Endothelial cell of umbilical vein (primary cell): ENCODE measurements around the gene SLC44A4. TPM values are rescaled to one million over a fixed set of nuclear protein-coding genes. Genes with fewer than 3 reads are reported as not detected.
"Not testable (repeated sequence)": the region's sequence is repeated elsewhere in the genome, so short reads cannot be mapped to it uniquely, and the experiment has no call there.

Experiments used
- BruUV-seq: library from RNA; stranded (reverse); fragments of 400-500 nt; replicated peaks from 2 replicates; lab custom pipeline; 2021; lab: Mats Ljungman, UMichigan
- CTCF ChIA-PET: fragments of 300-600, 350-600 bp; sonication (Branson Sonifier 250); formaldehyde crosslinking; loops from one replicate; lab custom pipeline; 2021; ENCODE audit warnings: antibody characterized with exemption, inconsistent platforms; lab: Charles Lee
- POLR2A ChIA-PET: fragments of 300-600, 350-600 bp; sonication (Branson Sonifier 250); formaldehyde crosslinking; loops from one replicate; lab custom pipeline; 2021; ENCODE audit warnings: antibody characterized with exemption, inconsistent platforms; lab: Charles Lee
- DNase-seq: peaks from one replicate; pipeline ENCODE4 v3.0.0-alpha.2; 2011; ENCODE audit warnings: low read depth, low spot score
- FAIRE-seq: peaks from 2 replicates; lab custom pipeline; 2011; peaks lifted over from hg19 to GRCh38; lab: Jason Lieb, UNC
- H2AFZ ChIP-seq: 2 replicates; pipeline ENCODE4 v1.6.0; 2012; ENCODE audit warnings: low read depth, low read length, control low read depth, inconsistent platforms
- H3K27ac ChIP-seq: 2 replicates; pipeline ENCODE4 v1.5.1; 2011; ENCODE audit warnings: low read depth, mild to moderate bottlenecking, control low read depth, low read length, moderate library complexity; ENCODE audit not compliant: insufficient read depth
- H3K27me3 ChIP-seq, 2 experiments: 2 replicates each; pipeline versions ENCODE4 v1.6.0 to v1.6.1; 2011; ENCODE audit warnings: low read length in 2 of 2, mixed read lengths in 1 of 2; ENCODE audit not compliant: control insufficient read depth in 2 of 2, insufficient read depth in 2 of 2
- H3K36me3 ChIP-seq, 2 experiments: 2 replicates in 1 of 2; 3 replicates in 1 of 2; pipeline ENCODE4 v1.5.1; 2011; ENCODE audit warnings: low read length in 2 of 2, mild to moderate bottlenecking in 1 of 2, moderate library complexity in 1 of 2; ENCODE audit not compliant: control insufficient read depth in 2 of 2, insufficient read depth in 2 of 2; ENCODE audit errors: extremely low read depth in 1 of 2
- H3K4me1 ChIP-seq: 3 replicates; pipeline ENCODE4 v1.5.1; 2011; ENCODE audit warnings: mild to moderate bottlenecking, low read length; ENCODE audit not compliant: control insufficient read depth, insufficient read depth; ENCODE audit errors: extremely low read depth
- H3K4me2 ChIP-seq: 2 replicates; pipeline ENCODE4 v1.6.1; 2011; ENCODE audit warnings: low read length, control low read depth, mixed read lengths; ENCODE audit not compliant: insufficient read depth
- H3K4me3 ChIP-seq, 3 experiments: fragments of 200-600 bp in 1 of 3; sonication (generic), shearing (Covaris generic) in 1 of 3; replicated peaks in 1 of 3; 2 replicates each; pipeline ENCODE4 v1.5.1; 2011 to 2016; ENCODE audit warnings: control low read depth in 3 of 3, low read length in 3 of 3, mild to moderate bottlenecking in 2 of 3, inconsistent platforms in 1 of 3, low read depth in 1 of 3, moderate library complexity in 1 of 3; ENCODE audit not compliant: insufficient read depth in 1 of 3
- H3K79me2 ChIP-seq: 2 replicates; pipeline ENCODE4 v1.6.0; 2012; ENCODE audit warnings: low read length, inconsistent platforms; ENCODE audit not compliant: control insufficient read depth, insufficient read depth
- H3K9ac ChIP-seq: replicated peaks from 2 replicates; pipeline ENCODE3; 2011; ENCODE audit warnings: low read length, control low read depth; ENCODE audit not compliant: insufficient read depth; ENCODE audit errors: extremely low read depth
- H3K9me1 ChIP-seq: replicated peaks from 3 replicates; pipeline ENCODE4 v1.6.0; 2011; ENCODE audit warnings: mild to moderate bottlenecking, low read length; ENCODE audit not compliant: control insufficient read depth, insufficient read depth; ENCODE audit errors: extremely low read depth
- H3K9me3 ChIP-seq: replicated peaks from 2 replicates; pipeline ENCODE4 v1.5.1; 2012; ENCODE audit warnings: low read length, inconsistent platforms; ENCODE audit not compliant: control insufficient read depth, insufficient read depth
- H4K20me1 ChIP-seq: replicated peaks from 2 replicates; pipeline ENCODE3; 2011; ENCODE audit warnings: mild to moderate bottlenecking, low read length; ENCODE audit not compliant: control insufficient read depth, insufficient read depth; ENCODE audit errors: extremely low read depth
- CTCF ChIP-seq, 2 donors: IDR thresholded peaks; 1 replicate in 1 of 2; 2 replicates in 1 of 2; pipeline ENCODE4 v1.5.1; 2011; ENCODE audit warnings: low read length in 2 of 2, mild to moderate bottlenecking in 2 of 2, moderate library complexity in 2 of 2, control low read depth in 1 of 2, inconsistent platforms in 1 of 2, low read depth in 1 of 2; ENCODE audit not compliant: insufficient read depth in 1 of 2; ENCODE audit errors: extremely low read depth in 1 of 2
- EZH2 ChIP-seq: IDR thresholded peaks from 2 replicates; pipeline ENCODE4 v1.6.1; 2012; ENCODE audit warnings: borderline replicate concordance, low read depth, mild to moderate bottlenecking, moderate library complexity, low read length, inconsistent platforms; ENCODE audit not compliant: severe bottlenecking
- FOS ChIP-seq: IDR thresholded peaks from 2 replicates; pipeline ENCODE4 v1.6.1; 2011; ENCODE audit warnings: mild to moderate bottlenecking, low read length, moderate library complexity, borderline replicate concordance; ENCODE audit not compliant: insufficient read depth
- GATA2 ChIP-seq: IDR thresholded peaks from 2 replicates; pipeline ENCODE4 v1.7.0; 2011; ENCODE audit warnings: low read depth, mild to moderate bottlenecking, moderate library complexity, mixed read lengths, low read length; ENCODE audit not compliant: insufficient read length, insufficient read depth
- JUN ChIP-seq: IDR thresholded peaks from 2 replicates; pipeline ENCODE4 v1.6.1; 2011; ENCODE audit warnings: borderline replicate concordance, low read depth; ENCODE audit not compliant: insufficient read length, insufficient read depth
- MAX ChIP-seq: IDR thresholded peaks from 2 replicates; pipeline ENCODE4 v1.6.1; 2011; ENCODE audit not compliant: insufficient read depth, insufficient read length
- MYC ChIP-seq: IDR thresholded peaks from one replicate; pipeline ENCODE4 v1.6.1; 2011; ENCODE audit warnings: mild to moderate bottlenecking, low read depth, low read length
- POLR2A ChIP-seq: IDR thresholded peaks from 2 replicates; pipeline ENCODE4 v1.6.1; 2012; ENCODE audit warnings: low read depth, mild to moderate bottlenecking, control low read depth, low read length
- POLR2AphosphoS5 ChIP-seq: IDR thresholded peaks from 2 replicates; pipeline ENCODE4 v1.6.1; 2012; ENCODE audit warnings: low read depth, mild to moderate bottlenecking, control low read depth, low read length, moderate library complexity; ENCODE audit not compliant: insufficient read depth
- dilution Hi-C: fragments of 300-500 bp; cut with MboI; formaldehyde crosslinking; loops from one replicate; pipeline ENCODE4 v1.15.0; 2019; ENCODE audit warnings: low sequenced_read_pairs; ENCODE audit not compliant: extremely low pct_ligation_motif_present
- intact Hi-C: fragments of 100-400 bp; cut with micrococcal nuclease; formaldehyde crosslinking; loops from one replicate; pipeline ENCODE4 v1.10.0; 2022
- polyA plus RNA-seq, 4 experiments: library from polyadenylated mRNA; depleted of rRNA in 3 of 4; stranded (reverse) in 3 of 4; unstranded in 1 of 4; fragments of >200 nt; gene quantifications; 2 replicates each; pipeline versions ENCODE4 v1.2.1 to v1.2.3, GENCODE V29; 2011 to 2012; ENCODE audit warnings: missing spikeins in 1 of 4
- total RNA-seq: library from RNA; stranded (reverse); gene quantifications from 2 replicates; pipeline ENCODE4 v1.2.3, GENCODE V29; 2021

SLC44A4 gene
- total and polyA plus RNA-seq, 2 donors (not counting 3 experiments of a cell fraction or from before 2014, with no cell fraction given): 0.84 to 1.1 TPM

GRCh38 chr6:31864818-31865204 is 14.0 kb downstream of the SLC44A4 start:
- POLR2A ChIA-PET: no interaction called here
- Histone ChIP-seq H3K4me2 (no peak overlapping the region), H2AFZ (no peak overlapping the region), H3K9me1 (no peaks in the 10 kb centered on the region), H3K27ac (no peak overlapping the region), H4K20me1 (no peaks in the 10 kb centered on the region), H3K9ac (no peak overlapping the region), H3K4me3 (no peak overlapping the region), H3K79me2 (peaks cover 4% of the 10 kb centered on the region), H3K9me3 (no peaks in the 10 kb centered on the region), H3K36me3 (peaks cover 1 to 11% of the 10 kb centered on the region in 2 experiments), H3K4me1 (peaks cover 7% of the 10 kb centered on the region), H3K27me3 (no peaks in the 10 kb centered on the region)
- no peak for DNase-seq
- intact Hi-C loops: no loop called here
- BruUV-seq: no TSS peak
- no peak for TF ChIP-seq POLR2AphosphoS5
- no peak for TF ChIP-seq EZH2
- TF ChIP-seq POLR2A: no peak
- TF ChIP-seq FOS: no peak
- no peak for TF ChIP-seq JUN
- no peak for TF ChIP-seq GATA2
- no peak for TF ChIP-seq CTCF (IDR thresholded peaks at IDR 0.05; ENCODE audit: extremely low read depth in 1 of 2, insufficient read depth in 1 of 2, low read depth in 1 of 2, low read length in 2 of 2)
- no peak for TF ChIP-seq MAX
- no peak for TF ChIP-seq MYC
- dilution Hi-C loops: no loop called here
- CTCF ChIA-PET: interaction anchor here (2.1 to 3.2 kb wide), 2 partner anchors 25 to 88 kb away, joined by 7 to 11 read pairs; no protein-coding TSS in a partner anchor
- no peak for FAIRE-seq

- H3K79me2 ChIP-seq, H3K27me3 ChIP-seq, H3K4me1 ChIP-seq, intact Hi-C loops, H3K9me3 ChIP-seq, BruUV-seq, dilution Hi-C loops, H4K20me1 ChIP-seq, FAIRE-seq, H3K9me1 ChIP-seq, DNase-seq, H3K27ac ChIP-seq: not testable (repeated sequence)
- peaks cover 3 to 17% of the 10 kb centered on the region in 2 experiments for H3K36me3 ChIP-seq
- CTCF ChIA-PET: interaction anchor here (0.9 to 3.2 kb wide), 11 partner anchors 11 to 186 kb away, joined by 3 to 11 read pairs (median 4); partner anchors contain the start of genes HSPA1B and VARS1
- peak overlapping the region; percentile 89 for H2AFZ ChIP-seq
- peak overlapping the region in 2 of 3 experiments; percentile 57 to 83 for H3K4me3 ChIP-seq
- peak overlapping the region; percentile 49 for H3K9ac ChIP-seq
- POLR2A ChIA-PET: interaction anchor here (0.5 to 1.6 kb wide), 2 partner anchors 25 to 258 kb away, joined by 3 read pairs; no protein-coding TSS in a partner anchor
- H3K4me2 ChIP-seq: peak overlapping the region; percentile 82
Measured at GRCh38 chr6:31864123-31864562, 14.7 kb downstream of the SLC44A4 start.
